Glutamatergic neuron (in vitro differentiated cells): ENCODE results near the gene PHC1. TPM values are rescaled to one million over a fixed set of nuclear protein-coding genes. Genes with fewer than 3 reads are reported as not detected.

Experiments
- DNase-seq: peaks from one replicate; pipeline ENCODE4 v3.0.0; 2022
- H3K27ac Mint-ChIP-seq: one replicate; pipeline ENCODE4 v1.8.0; 2020; ENCODE audit warnings: mild to moderate bottlenecking, mixed read lengths, inconsistent platforms; ENCODE audit not compliant: unreplicated experiment
- H3K27me3 Mint-ChIP-seq: one replicate; pipeline ENCODE4 v1.8.0; 2020; ENCODE audit warnings: mild to moderate bottlenecking, moderate library complexity, mixed read lengths, inconsistent platforms; ENCODE audit not compliant: unreplicated experiment
- H3K36me3 Mint-ChIP-seq: one replicate; pipeline ENCODE4 v1.8.0; 2020; ENCODE audit warnings: mild to moderate bottlenecking, mixed read lengths, inconsistent platforms; ENCODE audit not compliant: unreplicated experiment
- H3K4me1 Mint-ChIP-seq: one replicate; pipeline ENCODE4 v1.8.0; 2020; ENCODE audit warnings: mild to moderate bottlenecking, low read depth, mixed read lengths, inconsistent platforms; ENCODE audit not compliant: unreplicated experiment
- H3K4me3 Mint-ChIP-seq: one replicate; pipeline ENCODE4 v1.8.0; 2020; ENCODE audit warnings: mild to moderate bottlenecking, mixed read lengths, inconsistent platforms; ENCODE audit not compliant: unreplicated experiment
- H3K9me3 Mint-ChIP-seq: one replicate; pipeline ENCODE4 v1.8.0; 2020; ENCODE audit warnings: mild to moderate bottlenecking, moderate library complexity, mixed read lengths, inconsistent platforms; ENCODE audit not compliant: unreplicated experiment
- total RNA-seq: library from RNA; stranded (reverse); fragmentation: NEBNext Ultra II Directional; extraction: Animal tissue kit (Norgen Biotek cat#: 25700); gene quantifications from one replicate; pipeline ENCODE4 v1.2.1, GENCODE V29; 2021; ENCODE audit not compliant: unreplicated experiment
- TF ChIP-seq, protein P1 (sequence below): fragments of 200-600 bp; sonication (generic); IDR thresholded peaks from one replicate; pipeline ENCODE4 v1.5.0; 2021; ENCODE audit not compliant: partially characterized antibody, unreplicated experiment

The PHC1 gene
- total RNA-seq, 1 donor from 2014 or later: 59.8 TPM

DNA sequence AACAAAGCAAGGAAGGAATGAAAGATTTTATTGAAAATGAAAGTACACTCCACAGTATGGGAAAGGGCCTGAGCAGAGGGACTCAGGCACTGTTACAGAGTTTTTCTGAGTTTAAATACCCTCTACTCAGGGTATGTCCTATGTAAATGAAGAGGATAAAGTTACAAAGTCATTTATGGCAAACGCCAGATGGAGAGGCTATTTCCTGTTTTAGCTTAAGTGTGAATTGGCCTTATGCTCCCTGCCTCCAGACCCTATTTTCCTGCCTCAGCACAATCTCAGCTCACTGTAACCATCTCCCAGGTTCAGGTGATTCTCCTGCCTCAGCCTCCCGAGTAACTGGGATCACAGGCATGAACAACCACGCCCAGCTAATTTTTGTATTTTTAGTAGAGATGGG is 6.8 kb upstream of the PHC1 start:
- TF ChIP-seq, protein P1, sequence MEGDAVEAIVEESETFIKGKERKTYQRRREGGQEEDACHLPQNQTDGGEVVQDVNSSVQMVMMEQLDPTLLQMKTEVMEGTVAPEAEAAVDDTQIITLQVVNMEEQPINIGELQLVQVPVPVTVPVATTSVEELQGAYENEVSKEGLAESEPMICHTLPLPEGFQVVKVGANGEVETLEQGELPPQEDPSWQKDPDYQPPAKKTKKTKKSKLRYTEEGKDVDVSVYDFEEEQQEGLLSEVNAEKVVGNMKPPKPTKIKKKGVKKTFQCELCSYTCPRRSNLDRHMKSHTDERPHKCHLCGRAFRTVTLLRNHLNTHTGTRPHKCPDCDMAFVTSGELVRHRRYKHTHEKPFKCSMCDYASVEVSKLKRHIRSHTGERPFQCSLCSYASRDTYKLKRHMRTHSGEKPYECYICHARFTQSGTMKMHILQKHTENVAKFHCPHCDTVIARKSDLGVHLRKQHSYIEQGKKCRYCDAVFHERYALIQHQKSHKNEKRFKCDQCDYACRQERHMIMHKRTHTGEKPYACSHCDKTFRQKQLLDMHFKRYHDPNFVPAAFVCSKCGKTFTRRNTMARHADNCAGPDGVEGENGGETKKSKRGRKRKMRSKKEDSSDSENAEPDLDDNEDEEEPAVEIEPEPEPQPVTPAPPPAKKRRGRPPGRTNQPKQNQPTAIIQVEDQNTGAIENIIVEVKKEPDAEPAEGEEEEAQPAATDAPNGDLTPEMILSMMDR: no peak
- no peak overlapping the region for H3K27ac Mint-ChIP-seq
- H3K4me1 Mint-ChIP-seq: peaks cover 2% of the 10 kb centered on the region
- H3K27me3 Mint-ChIP-seq: no peaks in the 10 kb centered on the region
- H3K36me3 Mint-ChIP-seq: no peaks in the 10 kb centered on the region
- DNase-seq: no peak
- H3K9me3 Mint-ChIP-seq: peaks cover 2% of the 10 kb centered on the region
- H3K4me3 Mint-ChIP-seq: no peak overlapping the region

DNA sequence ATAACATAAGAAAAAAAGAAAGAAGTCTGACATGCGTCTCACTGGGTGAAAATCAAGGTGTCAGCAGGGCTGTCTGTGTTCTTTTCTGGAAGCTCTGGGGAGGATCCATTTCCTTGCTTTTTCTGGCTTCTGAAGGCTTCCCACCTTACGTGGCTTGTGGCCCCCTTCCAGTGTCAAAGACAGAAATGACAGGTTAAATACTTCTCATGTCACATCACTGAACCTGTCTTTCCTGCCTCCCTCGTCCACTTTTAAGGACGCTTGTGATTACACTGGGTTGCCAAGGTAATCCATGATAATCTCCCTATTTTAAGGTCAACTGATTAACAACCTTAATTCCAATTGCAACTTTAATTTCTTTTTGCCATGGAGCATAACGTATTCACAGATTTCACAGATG is 4.6 kb upstream of the PHC1 start:
- Mint-ChIP-seq H3K27ac (no peak overlapping the region), H3K4me3 (no peak overlapping the region), H3K9me3 (peaks cover 6% of the 10 kb centered on the region), H3K36me3 (no peaks in the 10 kb centered on the region), H3K27me3 (peaks cover 4% of the 10 kb centered on the region), H3K4me1 (peaks cover 14% of the 10 kb centered on the region)
- TF ChIP-seq, protein P1: no peak
- DNase-seq: no peak

DNA sequence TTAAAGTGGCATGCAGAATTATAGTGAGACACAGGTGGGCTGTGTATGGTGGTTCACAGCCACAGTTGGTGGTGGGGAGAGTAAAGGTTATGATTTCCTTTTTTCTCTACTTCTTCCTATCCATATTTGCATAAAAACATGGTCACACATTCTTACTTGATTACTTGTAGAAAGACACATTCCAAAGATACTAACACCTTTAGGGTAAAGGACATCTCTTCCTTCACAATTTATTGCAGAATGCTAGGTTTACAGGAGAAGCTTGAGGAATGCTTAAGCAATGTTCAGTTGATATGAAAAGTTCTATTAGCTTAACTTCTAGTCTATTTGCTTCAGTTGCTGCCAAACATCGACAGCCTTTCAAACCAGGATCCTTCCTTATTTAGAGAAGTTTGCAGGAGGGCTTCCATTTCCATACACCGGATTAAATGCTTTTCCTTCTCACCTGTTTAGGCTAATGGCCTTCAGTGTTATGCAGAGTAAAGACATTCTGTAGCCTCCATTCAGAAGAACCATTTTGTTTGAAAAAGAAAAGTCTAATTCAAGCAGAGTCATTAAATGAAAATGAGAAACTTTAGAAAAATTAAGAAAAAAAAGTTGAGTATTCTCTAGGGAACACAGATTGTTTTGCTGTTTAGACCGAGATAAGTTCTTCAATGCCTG is 2.6 kb upstream of the PHC1 start:
- DNase-seq: no peak
- Mint-ChIP-seq H3K27ac (no peak overlapping the region), H3K4me3 (no peak overlapping the region), H3K9me3 (peaks cover 6% of the 10 kb centered on the region), H3K27me3 (peaks cover 4% of the 10 kb centered on the region), H3K36me3 (no peaks in the 10 kb centered on the region), H3K4me1 (peaks cover 13% of the 10 kb centered on the region)
- TF ChIP-seq, protein P1: no peak

DNA sequence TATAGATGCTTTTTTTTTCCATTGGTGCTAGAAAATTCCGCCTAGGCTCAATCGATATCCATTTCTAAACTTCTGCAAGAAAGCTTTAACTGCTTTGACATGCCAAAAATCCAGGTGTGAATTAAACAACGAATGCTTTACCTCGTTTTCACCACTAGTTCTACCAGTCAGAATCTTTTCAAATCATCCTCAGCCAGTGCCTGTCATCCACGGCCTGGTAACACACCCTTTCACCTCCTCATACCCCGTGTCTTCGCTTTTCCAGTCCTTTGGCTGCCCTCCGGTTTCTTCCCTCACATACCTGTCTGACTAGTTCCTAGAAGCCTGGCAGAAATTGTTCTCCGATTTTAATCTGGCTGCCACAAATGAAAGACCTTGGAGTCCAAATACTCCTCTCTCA is 1.4 kb upstream of the PHC1 start:
- H3K27ac Mint-ChIP-seq: peak overlapping the region; percentile 97
- TF ChIP-seq, protein P1: peak; percentile 32
- peaks cover 13% of the 10 kb centered on the region for H3K4me1 Mint-ChIP-seq
- DNase-seq: no peak
- H3K9me3 Mint-ChIP-seq: peaks cover 4% of the 10 kb centered on the region
- peak overlapping the region; percentile 97 for H3K4me3 Mint-ChIP-seq
- peaks cover 4% of the 10 kb centered on the region for H3K27me3 Mint-ChIP-seq
- no peaks in the 10 kb centered on the region for H3K36me3 Mint-ChIP-seq

DNA sequence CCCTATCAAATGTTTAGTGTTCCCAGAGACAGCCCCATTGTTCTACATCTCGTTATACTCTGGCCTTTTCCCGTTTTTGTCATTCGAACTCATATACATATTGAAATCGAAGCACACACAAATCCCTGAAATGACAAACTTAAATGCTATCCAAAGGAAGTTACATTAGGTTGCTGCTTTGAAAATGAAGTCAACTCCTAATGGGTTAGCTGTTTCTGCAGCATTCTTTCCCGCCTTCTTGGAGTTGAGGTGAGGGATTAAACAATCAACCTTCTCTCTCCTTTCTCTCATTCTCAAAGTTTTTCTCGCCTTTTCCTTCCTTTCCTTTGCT is 642 bp upstream of the PHC1 start:
- Mint-ChIP-seq H3K9me3 (peaks cover 4% of the 10 kb centered on the region), H3K27ac (peak overlapping the region; percentile 97), H3K27me3 (peaks cover 4% of the 10 kb centered on the region), H3K4me1 (peaks cover 13% of the 10 kb centered on the region), H3K4me3 (peak overlapping the region; percentile 97), H3K36me3 (no peaks in the 10 kb centered on the region)
- no peak for DNase-seq
- TF ChIP-seq, protein P1: no peak
